ENCODE measurements around the gene ATF4.

ATF4 gene

DNA sequence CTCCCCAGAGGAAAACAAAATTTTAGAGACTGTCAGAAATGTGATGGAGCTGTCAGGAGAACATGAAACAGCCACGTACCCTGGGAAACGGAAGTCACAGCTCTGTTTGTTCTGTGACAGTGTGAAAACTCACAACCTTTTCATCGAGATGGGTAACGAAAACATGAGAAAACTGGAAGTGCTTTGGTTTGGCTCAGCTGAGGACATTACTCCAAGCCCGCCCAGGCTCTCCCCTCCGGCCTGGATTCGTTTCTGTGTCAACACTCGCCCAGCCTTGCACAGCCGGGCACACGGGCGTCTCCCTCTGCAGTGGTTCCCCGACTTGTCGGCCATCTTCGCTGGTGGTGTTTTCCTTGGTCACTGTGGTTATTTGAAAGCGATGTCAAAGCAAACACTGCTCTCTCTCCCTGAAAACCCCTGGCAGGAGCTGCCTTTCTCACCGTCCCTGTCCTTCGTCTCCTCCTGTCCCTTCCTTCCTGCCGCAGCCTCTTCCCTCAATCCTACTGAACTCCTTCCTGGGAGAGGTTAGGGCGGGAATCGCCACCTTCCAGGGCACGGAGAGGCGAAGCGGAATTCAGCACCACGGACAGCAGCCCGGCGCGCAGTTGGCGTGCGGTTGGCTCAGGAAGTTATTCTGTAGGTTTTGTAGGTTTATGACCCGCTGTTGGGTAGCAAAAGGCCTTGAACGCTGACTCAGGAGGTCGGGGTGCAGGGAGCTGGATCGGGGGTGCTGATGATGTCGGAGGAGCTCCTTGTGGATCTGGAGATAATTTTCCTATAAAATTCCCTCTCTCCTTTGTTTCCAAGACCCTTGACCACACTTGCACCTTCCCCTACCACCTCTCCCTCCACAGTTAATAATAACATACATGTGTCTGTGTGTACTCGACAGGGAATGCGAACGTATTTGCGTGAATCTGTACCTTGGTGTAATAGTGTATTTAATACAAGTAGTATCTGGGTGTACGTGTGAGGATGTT lies 25.3 kb downstream of the ATF4 start:
- Histone ChIP-seq H3K4me1 (ENCODE audit: control insufficient read depth, insufficient read depth, low read length, unreplicated experiment) (peaks cover 3% of the 10 kb centered on the region), H3K79me2 (ENCODE audit: control insufficient read depth, insufficient read depth, low read length, unreplicated experiment) (no peaks in the 10 kb centered on the region), H3K4me3 (ENCODE audit: low read depth, low read length) (no peak overlapping the region), H3K36me3 (ENCODE audit: insufficient read depth, low read length) (no peaks in the 10 kb centered on the region), H3K27me3 (ENCODE audit: insufficient read depth, low read length) (peaks cover 26% of the 10 kb centered on the region), H2AFZ (ENCODE audit: low read length, unreplicated experiment) (no peak overlapping the region), H3K27ac (ENCODE audit: low read depth, low read length) (no peak overlapping the region)

DNA sequence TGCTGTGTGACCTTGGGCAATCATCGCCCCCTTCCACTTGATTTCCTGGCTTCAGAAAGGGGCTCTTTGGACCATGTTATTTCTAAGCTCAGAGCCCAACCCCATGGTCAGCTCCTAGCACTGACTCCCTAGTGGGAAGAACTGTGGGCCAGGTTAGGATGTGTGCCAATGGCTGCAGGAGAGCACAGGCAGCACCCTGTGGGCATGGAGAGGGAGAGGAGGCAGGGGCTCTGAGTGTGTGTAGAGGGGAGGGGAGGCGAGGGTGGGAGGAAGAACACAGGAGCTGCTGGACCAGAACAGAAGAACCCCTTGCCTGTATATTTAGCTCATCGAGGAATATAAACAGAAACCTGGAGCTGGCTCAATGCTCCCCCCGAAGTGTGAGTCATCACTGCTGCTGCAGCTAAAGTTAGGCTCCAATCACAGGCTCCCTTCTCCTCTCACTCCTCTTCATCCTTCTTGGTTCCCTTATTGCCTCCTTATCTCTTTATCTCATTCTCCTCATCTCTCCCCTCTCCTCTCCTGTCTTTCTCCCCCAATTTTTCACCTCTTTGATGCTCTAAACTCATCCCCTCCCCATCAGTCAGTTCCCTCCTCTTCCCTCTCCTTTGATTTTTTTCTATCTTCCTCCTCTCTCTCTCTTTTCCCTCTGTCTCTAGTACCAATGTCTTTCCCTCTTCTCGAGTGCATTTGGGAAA lies 26.7 kb downstream of the ATF4 start:
- no peaks in the 10 kb centered on the region for H3K79me2 ChIP-seq (ENCODE audit: control insufficient read depth, insufficient read depth, low read length, unreplicated experiment)
- no peak overlapping the region for H3K4me3 ChIP-seq (ENCODE audit: low read depth, low read length)
- H2AFZ ChIP-seq (ENCODE audit: low read length, unreplicated experiment), result no peak overlapping the region
- H3K27ac ChIP-seq (ENCODE audit: low read depth, low read length), result no peak overlapping the region
- peaks cover 26% of the 10 kb centered on the region for H3K27me3 ChIP-seq (ENCODE audit: insufficient read depth, low read length)
- H3K36me3 ChIP-seq (ENCODE audit: insufficient read depth, low read length), result no peaks in the 10 kb centered on the region
- peaks cover 3% of the 10 kb centered on the region for H3K4me1 ChIP-seq (ENCODE audit: control insufficient read depth, insufficient read depth, low read length, unreplicated experiment)

DNA sequence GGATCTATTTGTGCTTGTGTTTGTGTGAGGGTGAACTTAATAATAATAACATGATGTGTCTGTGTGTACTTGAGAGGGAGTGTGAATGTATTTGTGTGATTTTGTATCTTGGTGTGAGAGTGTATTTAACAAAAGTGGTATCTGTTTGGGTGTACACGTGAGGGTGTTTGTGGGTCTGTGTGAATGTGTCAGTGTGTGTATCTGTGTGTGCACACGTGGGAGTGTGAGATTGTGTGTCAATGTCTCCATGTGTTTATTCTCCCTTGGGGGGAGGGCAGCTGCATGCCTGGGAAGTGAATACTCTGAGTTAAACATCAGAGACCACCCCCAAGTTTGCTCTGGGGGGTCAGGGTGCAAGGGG lies 27.2 kb downstream of the ATF4 start:
- peaks cover 26% of the 10 kb centered on the region for H3K27me3 ChIP-seq (ENCODE audit: insufficient read depth, low read length)
- peaks cover 3% of the 10 kb centered on the region for H3K4me1 ChIP-seq (ENCODE audit: control insufficient read depth, insufficient read depth, low read length, unreplicated experiment)
- no peak overlapping the region for H2AFZ ChIP-seq (ENCODE audit: low read length, unreplicated experiment)
- H3K36me3 ChIP-seq (ENCODE audit: insufficient read depth, low read length), result no peaks in the 10 kb centered on the region
- no peaks in the 10 kb centered on the region for H3K79me2 ChIP-seq (ENCODE audit: control insufficient read depth, insufficient read depth, low read length, unreplicated experiment)
- no peak overlapping the region for H3K27ac ChIP-seq (ENCODE audit: low read depth, low read length)
- H3K4me3 ChIP-seq (ENCODE audit: low read depth, low read length), result no peak overlapping the region

DNA sequence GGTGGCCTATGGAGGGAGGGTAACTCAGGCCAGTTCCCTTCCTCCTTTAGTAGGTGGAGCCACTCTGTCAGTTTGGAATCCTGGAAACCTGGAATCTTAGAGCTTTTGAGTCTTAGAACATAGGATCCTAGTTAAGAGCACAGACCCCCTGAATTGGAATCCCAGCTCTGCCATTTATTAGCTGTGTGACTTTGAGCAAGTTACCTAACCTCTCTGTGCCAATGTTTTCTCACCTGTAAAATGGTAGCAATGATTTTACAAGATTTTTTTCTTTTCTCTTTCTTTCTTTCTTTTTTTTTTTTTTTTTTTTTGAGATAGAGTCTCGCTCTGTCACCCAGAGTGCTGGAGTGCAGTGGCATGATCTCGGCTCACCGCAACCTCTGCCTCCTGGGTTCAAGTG lies 33.1 kb downstream of the ATF4 start:
- H3K27ac ChIP-seq (ENCODE audit: low read depth, low read length), result no peak overlapping the region
- peaks cover 39% of the 10 kb centered on the region for H3K27me3 ChIP-seq (ENCODE audit: insufficient read depth, low read length)
- H3K4me1 ChIP-seq (ENCODE audit: control insufficient read depth, insufficient read depth, low read length, unreplicated experiment), result no peaks in the 10 kb centered on the region
- no peaks in the 10 kb centered on the region for H3K79me2 ChIP-seq (ENCODE audit: control insufficient read depth, insufficient read depth, low read length, unreplicated experiment)
- no peaks in the 10 kb centered on the region for H3K36me3 ChIP-seq (ENCODE audit: insufficient read depth, low read length)
- no peak overlapping the region for H2AFZ ChIP-seq (ENCODE audit: low read length, unreplicated experiment)
- no peak overlapping the region for H3K4me3 ChIP-seq (ENCODE audit: low read depth, low read length)

DNA sequence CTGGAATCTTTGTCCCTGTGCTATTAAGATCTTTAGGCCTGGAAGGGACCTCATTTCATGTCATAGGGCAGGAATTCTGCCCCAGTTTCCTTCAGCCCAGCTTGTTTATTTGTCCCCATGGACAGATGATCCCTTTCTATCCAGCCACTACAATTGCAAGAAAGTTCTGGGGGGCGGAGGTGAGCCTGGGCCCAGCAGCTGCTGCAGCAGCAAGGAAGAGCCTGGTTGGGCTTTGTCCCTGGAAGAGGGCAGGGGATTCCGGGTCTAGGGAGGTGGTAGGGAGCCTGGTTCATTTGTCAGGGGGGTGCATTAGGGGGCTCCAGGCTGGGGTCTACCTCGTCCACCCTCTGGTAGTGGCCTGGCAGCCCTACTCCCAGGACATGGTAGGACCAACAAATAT lies 33.8 kb downstream of the ATF4 start:
- no peak overlapping the region for H3K4me3 ChIP-seq (ENCODE audit: low read depth, low read length)
- no peaks in the 10 kb centered on the region for H3K36me3 ChIP-seq (ENCODE audit: insufficient read depth, low read length)
- H3K79me2 ChIP-seq (ENCODE audit: control insufficient read depth, insufficient read depth, low read length, unreplicated experiment), result no peaks in the 10 kb centered on the region
- no peaks in the 10 kb centered on the region for H3K4me1 ChIP-seq (ENCODE audit: control insufficient read depth, insufficient read depth, low read length, unreplicated experiment)
- H3K27me3 ChIP-seq (ENCODE audit: insufficient read depth, low read length), result peaks cover 41% of the 10 kb centered on the region
- no peak overlapping the region for H2AFZ ChIP-seq (ENCODE audit: low read length, unreplicated experiment)
- H3K27ac ChIP-seq (ENCODE audit: low read depth, low read length), result no peak overlapping the region

DNA sequence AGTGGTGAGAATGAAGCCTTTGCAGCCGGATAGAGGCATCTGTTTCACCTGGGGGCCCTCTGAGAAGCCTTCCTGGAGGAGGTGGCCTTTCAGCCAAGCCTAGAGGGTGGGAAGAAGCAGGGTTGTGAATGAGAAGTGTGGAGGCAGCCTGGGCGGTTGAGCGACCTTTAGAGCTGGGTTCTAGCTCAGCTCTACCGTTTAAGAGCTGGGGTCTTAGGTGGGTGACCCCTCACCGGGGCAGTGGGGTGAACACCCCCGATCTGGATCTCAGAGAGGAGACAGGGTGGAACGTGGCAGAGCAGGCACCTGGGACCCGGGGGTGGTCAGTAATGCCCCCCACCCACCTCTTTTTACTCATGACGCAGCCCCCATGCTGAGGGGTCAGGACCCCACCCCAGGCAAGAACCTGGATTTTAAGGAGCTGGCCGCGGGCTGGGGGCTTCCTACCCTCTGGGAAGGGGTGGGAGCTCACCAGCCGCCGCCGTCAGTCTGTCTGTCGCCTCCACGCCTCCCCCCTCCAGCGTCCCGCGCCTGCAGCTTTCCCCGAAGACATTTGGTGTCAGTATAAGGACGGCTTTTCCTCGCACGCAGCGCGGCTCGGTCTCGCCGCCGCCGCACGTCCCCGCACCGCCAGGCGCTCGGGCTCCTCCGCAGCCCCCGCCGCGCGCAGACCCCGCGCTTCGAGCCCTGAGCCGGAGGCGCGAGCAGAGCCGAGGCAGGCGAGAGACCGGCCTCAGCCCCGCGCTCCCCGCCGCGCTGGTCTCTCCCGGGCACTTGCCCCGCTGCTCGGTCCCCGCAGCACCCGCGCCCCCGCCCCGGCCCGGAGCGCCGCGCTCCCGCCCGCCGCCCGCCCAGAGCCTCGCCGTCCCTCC lies 36.8 kb downstream of the ATF4 start:
- no peak overlapping the region for H3K27ac ChIP-seq (ENCODE audit: low read depth, low read length)

DNA sequence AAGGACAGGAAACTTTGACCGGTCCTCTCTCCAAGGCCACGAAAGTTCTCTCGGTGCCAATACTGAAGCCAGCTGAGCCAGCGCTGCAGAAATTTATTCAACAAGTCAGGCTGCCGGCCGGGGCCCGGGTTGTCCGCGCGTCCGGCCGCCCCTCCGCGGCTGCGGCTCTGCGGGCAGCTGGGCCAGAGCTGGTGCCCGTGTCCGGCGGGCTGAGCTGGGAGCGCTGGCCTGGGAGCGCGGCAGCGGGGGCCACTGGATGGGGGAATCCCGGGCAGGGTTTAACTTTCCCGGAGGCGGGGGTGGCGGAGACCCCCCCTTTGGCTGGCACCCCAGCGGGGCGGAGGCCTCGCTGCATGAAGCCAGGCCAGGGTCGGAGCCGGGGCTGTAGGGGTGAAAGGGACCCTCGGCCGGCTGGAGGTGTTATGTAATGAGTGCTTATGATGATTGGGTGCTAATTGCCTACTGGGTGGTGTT lies 37.9 kb downstream of the ATF4 start:
- Histone ChIP-seq H3K79me2 (ENCODE audit: control insufficient read depth, insufficient read depth, low read length, unreplicated experiment) (no peaks in the 10 kb centered on the region), H3K36me3 (ENCODE audit: insufficient read depth, low read length) (no peaks in the 10 kb centered on the region), H3K27me3 (ENCODE audit: insufficient read depth, low read length) (peaks cover 41% of the 10 kb centered on the region), H3K27ac (ENCODE audit: low read depth, low read length) (no peak overlapping the region), H3K4me3 (ENCODE audit: low read depth, low read length) (no peak overlapping the region), H2AFZ (ENCODE audit: low read length, unreplicated experiment) (no peak overlapping the region), H3K4me1 (ENCODE audit: control insufficient read depth, insufficient read depth, low read length, unreplicated experiment) (no peaks in the 10 kb centered on the region)

More for the DNA sequence above, 36.8 kb downstream of the ATF4 start:
- peaks cover 41% of the 10 kb centered on the region for H3K27me3 ChIP-seq (ENCODE audit: insufficient read depth, low read length)
- H3K36me3 ChIP-seq (ENCODE audit: insufficient read depth, low read length), result no peaks in the 10 kb centered on the region
- H3K79me2 ChIP-seq (ENCODE audit: control insufficient read depth, insufficient read depth, low read length, unreplicated experiment), result no peaks in the 10 kb centered on the region
- no peak overlapping the region for H3K4me3 ChIP-seq (ENCODE audit: low read depth, low read length)
- no peak overlapping the region for H2AFZ ChIP-seq (ENCODE audit: low read length, unreplicated experiment)
- no peaks in the 10 kb centered on the region for H3K4me1 ChIP-seq (ENCODE audit: control insufficient read depth, insufficient read depth, low read length, unreplicated experiment)

DNA sequence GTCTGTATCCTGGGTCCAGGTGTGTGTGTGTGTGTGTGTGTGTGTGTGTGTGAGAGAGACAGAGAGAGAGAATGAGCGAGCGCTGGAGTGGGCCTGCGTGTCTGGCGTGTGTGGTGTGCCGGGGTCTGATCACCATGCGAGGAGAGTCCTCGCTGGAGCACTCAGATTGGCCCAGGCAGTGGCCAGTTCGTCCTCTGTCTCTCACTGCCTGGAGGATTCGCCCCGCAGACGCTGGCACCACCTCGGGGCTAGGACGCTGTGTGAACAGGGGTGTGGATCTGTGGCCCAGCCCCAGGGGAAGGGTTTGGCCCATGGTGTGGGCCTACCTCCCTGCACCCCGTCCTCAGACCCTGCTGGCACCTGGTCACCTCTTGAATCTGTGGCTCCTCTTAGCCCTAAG lies 38.6 kb downstream of the ATF4 start:
- H3K36me3 ChIP-seq (ENCODE audit: insufficient read depth, low read length), result no peaks in the 10 kb centered on the region
- no peak overlapping the region for H2AFZ ChIP-seq (ENCODE audit: low read length, unreplicated experiment)
- H3K27me3 ChIP-seq (ENCODE audit: insufficient read depth, low read length), result peaks cover 41% of the 10 kb centered on the region
- no peak overlapping the region for H3K4me3 ChIP-seq (ENCODE audit: low read depth, low read length)
- H3K79me2 ChIP-seq (ENCODE audit: control insufficient read depth, insufficient read depth, low read length, unreplicated experiment), result no peaks in the 10 kb centered on the region
- H3K27ac ChIP-seq (ENCODE audit: low read depth, low read length), result no peak overlapping the region
- H3K4me1 ChIP-seq (ENCODE audit: control insufficient read depth, insufficient read depth, low read length, unreplicated experiment), result no peaks in the 10 kb centered on the region

DNA sequence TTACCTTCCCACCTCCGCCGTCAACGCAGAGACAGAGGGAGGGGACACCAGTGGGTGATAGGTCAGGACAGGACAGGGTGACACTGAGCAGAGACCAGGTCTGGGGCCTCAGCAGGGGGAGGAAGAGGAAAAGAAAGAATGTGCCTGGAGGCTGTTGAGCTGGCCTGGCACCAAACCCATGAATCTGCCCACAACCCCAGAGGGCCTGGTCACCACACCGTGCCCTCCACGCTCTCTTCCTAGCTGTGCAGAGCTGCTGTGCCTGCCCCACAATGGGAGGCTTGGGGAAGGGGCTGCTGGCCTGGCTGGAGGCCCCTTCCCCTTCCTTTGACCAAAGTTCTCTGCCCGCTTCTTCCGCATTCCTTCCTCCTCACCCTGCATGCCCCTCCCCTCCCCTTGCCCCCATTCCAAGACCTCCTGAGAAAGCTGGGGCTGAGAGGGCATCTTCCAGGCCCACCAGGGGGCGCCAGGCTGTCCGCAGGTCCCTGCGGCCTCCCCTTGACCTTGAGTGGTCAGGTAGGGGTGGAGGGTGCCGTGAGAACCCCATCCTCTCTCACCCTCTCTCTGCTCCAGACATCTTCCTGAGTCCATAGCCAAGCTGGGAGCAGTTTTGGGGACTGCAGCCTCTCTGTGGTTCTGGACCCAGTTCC lies 39.2 kb downstream of the ATF4 start:
- Histone ChIP-seq H3K27ac (ENCODE audit: low read depth, low read length) (no peak overlapping the region), H3K79me2 (ENCODE audit: control insufficient read depth, insufficient read depth, low read length, unreplicated experiment) (no peaks in the 10 kb centered on the region), H3K4me1 (ENCODE audit: control insufficient read depth, insufficient read depth, low read length, unreplicated experiment) (no peaks in the 10 kb centered on the region), H2AFZ (ENCODE audit: low read length, unreplicated experiment) (no peak overlapping the region), H3K4me3 (ENCODE audit: low read depth, low read length) (no peak overlapping the region), H3K27me3 (ENCODE audit: insufficient read depth, low read length) (peaks cover 41% of the 10 kb centered on the region), H3K36me3 (ENCODE audit: insufficient read depth, low read length) (no peaks in the 10 kb centered on the region)

DNA sequence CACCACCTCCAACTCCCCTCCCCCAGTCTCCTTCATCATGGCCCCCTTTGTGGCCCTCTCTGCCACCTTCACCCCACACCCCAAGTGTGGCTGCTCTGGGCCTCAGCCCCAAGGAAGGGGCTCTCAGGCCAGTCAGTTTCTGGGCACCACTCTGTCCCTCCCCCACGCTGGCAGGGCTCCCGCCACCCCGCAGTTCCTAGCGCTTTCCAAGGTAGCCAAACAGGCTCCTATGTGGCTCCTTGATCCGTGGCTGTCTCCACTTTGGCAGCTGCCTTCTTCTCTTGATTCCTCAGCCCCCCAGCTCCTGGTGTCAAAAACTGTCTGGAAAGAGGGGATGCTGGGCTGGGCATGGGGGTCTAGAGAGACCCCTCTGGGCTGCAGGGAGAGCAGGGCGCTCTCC lies 39.8 kb downstream of the ATF4 start:
- peaks cover 41% of the 10 kb centered on the region for H3K27me3 ChIP-seq (ENCODE audit: insufficient read depth, low read length)
- H3K27ac ChIP-seq (ENCODE audit: low read depth, low read length), result no peak overlapping the region
- no peaks in the 10 kb centered on the region for H3K36me3 ChIP-seq (ENCODE audit: insufficient read depth, low read length)
- H3K79me2 ChIP-seq (ENCODE audit: control insufficient read depth, insufficient read depth, low read length, unreplicated experiment), result no peaks in the 10 kb centered on the region
- no peak overlapping the region for H3K4me3 ChIP-seq (ENCODE audit: low read depth, low read length)
- H2AFZ ChIP-seq (ENCODE audit: low read length, unreplicated experiment), result no peak overlapping the region
- H3K4me1 ChIP-seq (ENCODE audit: control insufficient read depth, insufficient read depth, low read length, unreplicated experiment), result no peaks in the 10 kb centered on the region
